Hepatocyte (in vitro differentiated cells): ENCODE measurements around the gene RTN4RL2.

Experiments
- EZH2 ChIP-seq: fragments of 200-600 bp; sonication (generic); IDR thresholded peaks from 2 replicates; pipeline ENCODE4 v1.6.1; 2016; ENCODE audit warnings: antibody characterized with exemption, mild to moderate bottlenecking, borderline replicate concordance
- TF ChIP-seq, protein P1 (sequence below): fragments of 200-600 bp; sonication (generic); IDR thresholded peaks from 2 replicates; pipeline ENCODE4 v1.5.1; 2016; ENCODE audit warnings: antibody characterized with exemption, mild to moderate bottlenecking; ENCODE audit not compliant: poor library complexity

- TF ChIP-seq, protein P1, sequence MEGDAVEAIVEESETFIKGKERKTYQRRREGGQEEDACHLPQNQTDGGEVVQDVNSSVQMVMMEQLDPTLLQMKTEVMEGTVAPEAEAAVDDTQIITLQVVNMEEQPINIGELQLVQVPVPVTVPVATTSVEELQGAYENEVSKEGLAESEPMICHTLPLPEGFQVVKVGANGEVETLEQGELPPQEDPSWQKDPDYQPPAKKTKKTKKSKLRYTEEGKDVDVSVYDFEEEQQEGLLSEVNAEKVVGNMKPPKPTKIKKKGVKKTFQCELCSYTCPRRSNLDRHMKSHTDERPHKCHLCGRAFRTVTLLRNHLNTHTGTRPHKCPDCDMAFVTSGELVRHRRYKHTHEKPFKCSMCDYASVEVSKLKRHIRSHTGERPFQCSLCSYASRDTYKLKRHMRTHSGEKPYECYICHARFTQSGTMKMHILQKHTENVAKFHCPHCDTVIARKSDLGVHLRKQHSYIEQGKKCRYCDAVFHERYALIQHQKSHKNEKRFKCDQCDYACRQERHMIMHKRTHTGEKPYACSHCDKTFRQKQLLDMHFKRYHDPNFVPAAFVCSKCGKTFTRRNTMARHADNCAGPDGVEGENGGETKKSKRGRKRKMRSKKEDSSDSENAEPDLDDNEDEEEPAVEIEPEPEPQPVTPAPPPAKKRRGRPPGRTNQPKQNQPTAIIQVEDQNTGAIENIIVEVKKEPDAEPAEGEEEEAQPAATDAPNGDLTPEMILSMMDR: no peak
- TF ChIP-seq EZH2: no peak
These were observed 27.8 kb downstream of the RTN4RL2 start for GRCh38 chr11:57487920-57488659.
